Measurements from ENCODE around the gene COL5A2.

COL5A2 gene

DNA sequence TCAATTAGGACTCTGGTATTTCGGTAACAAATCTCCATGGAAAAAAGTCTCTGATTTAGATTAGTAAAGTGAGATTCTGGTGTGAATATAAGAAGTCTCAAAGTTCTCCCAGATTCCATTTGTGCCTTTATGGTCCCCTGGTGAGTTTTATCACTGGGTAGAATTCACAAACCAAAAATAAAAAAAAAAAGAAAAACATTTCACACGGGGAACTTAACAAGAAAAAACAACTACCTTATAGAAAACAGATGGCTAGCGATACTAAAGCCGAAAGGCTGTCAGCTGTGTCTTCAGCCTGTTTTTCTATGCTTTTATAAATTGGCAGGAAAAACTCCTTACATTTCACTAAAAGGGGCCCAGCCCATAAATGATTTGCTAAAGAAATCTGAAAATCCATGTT is 50.6 kb downstream of the COL5A2 start:
- no peak overlapping the region for H3K4me3 ChIP-seq (ENCODE audit: low read length)
- DNase-seq (ENCODE audit: low read depth): no peak
- TF ChIP-seq, protein P1, sequence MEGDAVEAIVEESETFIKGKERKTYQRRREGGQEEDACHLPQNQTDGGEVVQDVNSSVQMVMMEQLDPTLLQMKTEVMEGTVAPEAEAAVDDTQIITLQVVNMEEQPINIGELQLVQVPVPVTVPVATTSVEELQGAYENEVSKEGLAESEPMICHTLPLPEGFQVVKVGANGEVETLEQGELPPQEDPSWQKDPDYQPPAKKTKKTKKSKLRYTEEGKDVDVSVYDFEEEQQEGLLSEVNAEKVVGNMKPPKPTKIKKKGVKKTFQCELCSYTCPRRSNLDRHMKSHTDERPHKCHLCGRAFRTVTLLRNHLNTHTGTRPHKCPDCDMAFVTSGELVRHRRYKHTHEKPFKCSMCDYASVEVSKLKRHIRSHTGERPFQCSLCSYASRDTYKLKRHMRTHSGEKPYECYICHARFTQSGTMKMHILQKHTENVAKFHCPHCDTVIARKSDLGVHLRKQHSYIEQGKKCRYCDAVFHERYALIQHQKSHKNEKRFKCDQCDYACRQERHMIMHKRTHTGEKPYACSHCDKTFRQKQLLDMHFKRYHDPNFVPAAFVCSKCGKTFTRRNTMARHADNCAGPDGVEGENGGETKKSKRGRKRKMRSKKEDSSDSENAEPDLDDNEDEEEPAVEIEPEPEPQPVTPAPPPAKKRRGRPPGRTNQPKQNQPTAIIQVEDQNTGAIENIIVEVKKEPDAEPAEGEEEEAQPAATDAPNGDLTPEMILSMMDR (IDR thresholded peaks at IDR 0.05; ENCODE audit: insufficient read depth, low read depth, low read length, missing control alignments): no peak

DNA sequence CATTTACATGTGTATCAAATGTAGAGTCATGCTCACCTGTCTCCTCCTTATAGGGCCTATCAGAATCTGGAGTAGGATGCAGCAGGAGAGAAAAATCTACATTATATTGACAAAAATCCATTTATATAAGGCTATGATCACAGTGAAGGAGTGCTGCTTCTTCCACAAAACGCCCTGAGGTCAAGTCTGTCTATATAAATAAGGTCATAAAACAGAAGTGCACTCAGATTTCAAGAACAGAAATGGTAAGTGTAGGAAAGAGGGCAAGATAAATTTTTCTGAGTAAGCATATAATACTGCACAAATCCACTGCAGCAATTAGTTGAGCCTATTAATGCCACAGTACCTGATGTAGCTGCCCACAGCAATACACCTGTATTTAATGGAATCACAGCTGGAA is 51.8 kb downstream of the COL5A2 start:
- no peak for DNase-seq (ENCODE audit: low read depth)
- TF ChIP-seq, protein P1 (IDR thresholded peaks at IDR 0.05; ENCODE audit: insufficient read depth, low read depth, low read length, missing control alignments): no peak

DNA sequence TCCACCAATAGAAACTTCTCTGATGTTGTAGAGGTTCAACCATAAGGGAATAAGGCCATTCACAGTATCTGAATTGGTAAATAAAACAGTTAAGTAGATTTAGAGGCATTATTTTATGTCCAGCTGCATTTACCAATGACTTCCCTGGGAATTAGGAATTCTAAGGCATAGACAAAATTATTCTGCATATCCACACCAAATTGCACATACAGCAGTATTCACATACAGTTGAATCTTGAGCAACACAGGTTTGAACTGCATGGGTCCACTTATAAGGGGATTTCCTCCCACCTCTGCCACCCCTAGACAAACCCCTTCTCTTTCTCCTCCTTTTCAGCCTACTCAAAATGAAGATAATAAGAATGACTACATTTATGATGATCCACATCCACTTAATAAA is 54.4 kb downstream of the COL5A2 start:
- TF ChIP-seq, protein P1 (IDR thresholded peaks at IDR 0.05; ENCODE audit: insufficient read depth, low read depth, low read length, missing control alignments): no peak
- H3K4me3 ChIP-seq (ENCODE audit: low read length): no peak overlapping the region
- no peak for DNase-seq (ENCODE audit: low read depth)

More for the DNA sequence above, 51.8 kb downstream of the COL5A2 start:
- no peak overlapping the region for H3K4me3 ChIP-seq (ENCODE audit: low read length)

DNA sequence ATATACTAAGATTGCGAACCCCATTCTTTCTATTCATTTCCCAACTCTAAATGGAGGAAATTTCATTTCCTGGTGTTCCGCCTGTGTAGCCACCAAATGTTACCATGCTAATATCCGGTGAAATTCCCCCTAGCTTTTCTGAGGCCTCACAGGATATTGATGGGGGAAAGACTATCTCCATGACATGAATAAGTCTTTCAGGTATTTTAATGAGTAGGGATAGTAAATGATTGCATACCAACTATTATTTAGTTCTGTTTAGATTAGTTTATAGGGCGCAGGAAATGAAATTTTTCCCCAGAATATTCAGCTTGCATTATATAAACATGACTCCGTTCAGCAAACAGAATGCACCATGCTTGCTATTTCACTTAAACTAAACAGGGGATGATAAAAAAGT is 55.4 kb downstream of the COL5A2 start:
- no peak overlapping the region for H3K4me3 ChIP-seq (ENCODE audit: low read length)
- TF ChIP-seq, protein P1 (IDR thresholded peaks at IDR 0.05; ENCODE audit: insufficient read depth, low read depth, low read length, missing control alignments): no peak
- DNase-seq (ENCODE audit: low read depth): no peak

DNA sequence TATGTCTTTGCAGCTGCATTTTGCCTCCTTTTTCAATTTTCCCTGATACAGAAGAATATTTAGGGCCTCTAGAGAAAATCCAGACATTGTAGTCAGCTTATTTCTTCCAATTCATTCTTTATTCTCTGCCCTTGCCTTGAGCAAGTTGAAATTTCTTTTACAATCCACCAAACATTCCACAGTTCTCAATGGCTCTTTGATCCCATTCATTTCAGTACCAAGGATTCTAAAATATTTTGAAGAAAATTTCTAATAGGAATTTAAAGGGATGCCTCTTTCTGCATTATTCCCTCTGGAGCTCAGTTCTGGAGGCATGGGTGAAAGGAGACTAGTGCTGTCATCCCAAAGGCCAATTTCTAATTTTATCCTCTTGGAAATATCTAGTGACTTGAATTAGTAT is 61.2 kb downstream of the COL5A2 start:
- H3K4me3 ChIP-seq (ENCODE audit: low read length): no peak overlapping the region
- DNase-seq (ENCODE audit: low read depth): no peak
- TF ChIP-seq, protein P1 (IDR thresholded peaks at IDR 0.05; ENCODE audit: insufficient read depth, low read depth, low read length, missing control alignments): no peak

DNA sequence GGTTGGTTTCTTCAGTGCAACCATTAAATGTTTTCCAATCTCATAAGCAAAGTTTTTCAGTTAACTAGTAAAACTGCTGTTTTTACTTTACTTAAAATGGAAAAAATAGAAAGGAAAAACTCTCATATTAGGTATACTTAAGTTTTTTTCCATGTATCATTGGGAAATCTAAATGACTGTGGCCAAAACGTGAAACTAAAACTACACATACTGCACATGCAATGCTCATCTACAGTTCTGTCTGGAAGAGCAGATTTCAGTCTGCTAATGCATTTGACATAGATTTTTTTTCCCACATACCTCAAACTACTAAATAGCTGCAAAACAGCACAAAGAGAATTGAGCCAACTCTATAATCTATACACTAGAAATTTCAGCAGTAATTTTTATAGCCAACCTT is 62.6 kb downstream of the COL5A2 start:
- H3K4me3 ChIP-seq (ENCODE audit: low read length): no peak overlapping the region

DNA sequence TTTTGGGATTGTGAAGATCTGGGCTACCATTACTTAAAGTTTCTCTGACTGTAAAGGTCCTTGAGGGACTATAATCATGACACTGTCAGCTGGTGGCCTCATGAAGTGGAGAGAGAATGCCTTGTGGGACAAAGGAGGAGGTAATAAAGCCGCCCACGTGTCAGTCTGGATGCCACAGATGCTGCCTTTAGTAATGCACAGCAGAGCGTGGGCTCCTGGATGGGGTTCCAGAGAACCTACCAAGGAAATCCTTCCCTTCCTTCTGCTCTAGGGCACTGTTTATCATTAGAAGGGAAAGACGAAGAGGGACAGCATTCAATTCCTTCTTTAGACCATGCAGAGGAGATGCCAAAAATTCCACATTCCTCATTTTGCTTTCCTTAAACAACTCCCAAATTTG is 63.5 kb downstream of the COL5A2 start:
- DNase-seq (ENCODE audit: low read depth): no peak
- TF ChIP-seq, protein P1 (IDR thresholded peaks at IDR 0.05; ENCODE audit: insufficient read depth, low read depth, low read length, missing control alignments): no peak
- H3K4me3 ChIP-seq (ENCODE audit: low read length): no peak overlapping the region

More for the DNA sequence above, 62.6 kb downstream of the COL5A2 start:
- DNase-seq (ENCODE audit: low read depth): no peak
- TF ChIP-seq, protein P1 (IDR thresholded peaks at IDR 0.05; ENCODE audit: insufficient read depth, low read depth, low read length, missing control alignments): no peak

All from epithelial cell of esophagus (primary cell).